GM20000 (cell line): ENCODE measurements around the gene ZNF532.

Source experiments
- DNase-seq: peaks from one replicate; pipeline ENCODE4 v3.0.0; 2012; ENCODE audit warnings: low spot score
- TF ChIP-seq, protein P1 (sequence below): IDR thresholded peaks from 2 replicates; pipeline ENCODE4 v1.5.1; 2012; ENCODE audit warnings: mild to moderate bottlenecking, control low read depth; ENCODE audit errors: extremely low read depth, missing control alignments

The ZNF532 gene

DNA sequence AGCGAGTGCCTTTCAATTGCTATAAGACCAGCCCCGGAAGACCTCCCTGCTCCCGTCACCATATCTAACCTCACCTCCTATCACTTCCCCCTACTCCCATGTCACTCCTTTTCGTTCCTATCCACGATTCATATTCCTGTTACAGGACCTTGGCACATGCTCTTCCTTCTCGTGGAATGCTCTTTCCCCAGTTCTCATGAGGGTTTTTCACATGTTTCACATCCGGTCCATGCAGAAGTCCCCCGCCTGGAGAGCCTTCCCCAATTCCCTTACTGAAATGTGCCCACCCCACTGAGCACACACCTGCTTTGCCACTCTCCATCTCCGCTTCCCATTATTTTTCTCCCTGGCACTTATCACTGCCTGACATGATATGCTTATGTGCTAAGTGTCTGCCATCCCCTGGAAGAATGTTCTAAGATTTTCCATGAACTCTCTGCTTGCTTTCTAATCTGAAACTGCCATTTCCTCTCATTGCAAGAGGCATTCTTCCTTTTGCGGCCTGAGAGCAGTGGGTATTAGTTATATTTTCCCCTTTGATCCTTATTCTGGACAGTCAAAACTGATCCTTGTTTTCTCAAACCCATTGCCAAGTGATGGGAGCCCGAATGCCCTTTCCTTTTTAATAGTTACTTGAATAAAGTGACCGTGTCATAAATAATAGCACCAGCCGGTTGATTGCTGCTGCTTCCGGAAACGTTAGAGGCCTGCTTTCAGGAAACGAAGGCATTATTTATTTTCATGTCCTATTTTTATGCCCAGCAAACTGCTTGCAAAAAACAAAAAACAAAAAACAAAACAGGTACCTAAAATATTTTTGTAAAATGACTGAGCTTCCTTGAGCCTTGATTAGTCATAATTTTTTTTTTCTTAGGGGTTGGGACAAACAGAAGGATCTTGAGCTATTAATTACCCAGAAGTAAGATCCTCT lies 127.9 kb downstream of the ZNF532 start:
- TF ChIP-seq, protein P1, sequence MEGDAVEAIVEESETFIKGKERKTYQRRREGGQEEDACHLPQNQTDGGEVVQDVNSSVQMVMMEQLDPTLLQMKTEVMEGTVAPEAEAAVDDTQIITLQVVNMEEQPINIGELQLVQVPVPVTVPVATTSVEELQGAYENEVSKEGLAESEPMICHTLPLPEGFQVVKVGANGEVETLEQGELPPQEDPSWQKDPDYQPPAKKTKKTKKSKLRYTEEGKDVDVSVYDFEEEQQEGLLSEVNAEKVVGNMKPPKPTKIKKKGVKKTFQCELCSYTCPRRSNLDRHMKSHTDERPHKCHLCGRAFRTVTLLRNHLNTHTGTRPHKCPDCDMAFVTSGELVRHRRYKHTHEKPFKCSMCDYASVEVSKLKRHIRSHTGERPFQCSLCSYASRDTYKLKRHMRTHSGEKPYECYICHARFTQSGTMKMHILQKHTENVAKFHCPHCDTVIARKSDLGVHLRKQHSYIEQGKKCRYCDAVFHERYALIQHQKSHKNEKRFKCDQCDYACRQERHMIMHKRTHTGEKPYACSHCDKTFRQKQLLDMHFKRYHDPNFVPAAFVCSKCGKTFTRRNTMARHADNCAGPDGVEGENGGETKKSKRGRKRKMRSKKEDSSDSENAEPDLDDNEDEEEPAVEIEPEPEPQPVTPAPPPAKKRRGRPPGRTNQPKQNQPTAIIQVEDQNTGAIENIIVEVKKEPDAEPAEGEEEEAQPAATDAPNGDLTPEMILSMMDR, result no peak
- no peak for DNase-seq

- TF ChIP-seq, protein P1, result no peak
- no peak for DNase-seq
These were observed 128.6 kb downstream of the ZNF532 start for GRCh38 chr18:58993260-58993659.

GRCh38 chr18:58995663-58996062 lies 131.0 kb downstream of the ZNF532 start:
- DNase-seq, result no peak
- TF ChIP-seq, protein P1, result no peak

DNA sequence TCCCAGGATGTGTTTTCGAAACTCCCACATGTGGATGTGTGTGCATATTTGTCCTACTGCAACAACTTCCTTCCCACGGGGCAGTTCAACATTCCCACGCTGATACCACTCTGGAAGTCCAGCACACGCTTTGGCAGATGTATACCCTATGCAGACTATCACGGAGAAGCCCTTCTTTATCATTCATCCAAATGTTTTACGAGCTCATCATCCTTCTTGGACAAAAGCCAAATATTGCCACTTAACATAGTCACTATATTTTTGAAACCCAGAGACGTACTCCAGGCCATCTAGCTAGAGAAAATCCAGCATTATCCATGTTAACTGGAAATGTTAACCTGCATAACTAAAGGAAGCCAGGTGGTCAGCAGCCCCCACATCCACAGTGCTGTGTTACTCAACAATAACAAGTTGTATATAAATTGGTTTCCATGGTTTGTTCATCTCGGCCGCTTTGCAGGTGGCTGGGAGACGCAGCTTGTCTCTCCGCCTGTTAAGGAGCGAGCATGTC lies 131.5 kb downstream of the ZNF532 start:
- DNase-seq, result no peak

GRCh38 chr18:58996696-58997095 lies 132.0 kb downstream of the ZNF532 start:
- TF ChIP-seq, protein P1, result no peak
- DNase-seq, result no peak

More for the DNA sequence above, 131.5 kb downstream of the ZNF532 start:
- TF ChIP-seq, protein P1, result no peak

- TF ChIP-seq, protein P1, result no peak
- no peak for DNase-seq
These were observed 133.2 kb downstream of the ZNF532 start for GRCh38 chr18:58997811-58998337.
